KMS-11 (cell line): ENCODE results near the gene TENM4.

ENCODE experiments used
- H2AFZ ChIP-seq: fragments of 200-600 bp; sonication (generic); 2 replicates; pipeline ENCODE4 v1.6.1; 2016; ENCODE audit warnings: antibody characterized with exemption, mixed run types, low read depth
- H3K27ac ChIP-seq: fragments of 200-600 bp; sonication (generic); 2 replicates; pipeline ENCODE4 v1.6.1; 2016; ENCODE audit warnings: mild to moderate bottlenecking, mixed run types
- H3K27me3 ChIP-seq: fragments of 200-600 bp; sonication (generic); 2 replicates; pipeline ENCODE4 v1.6.1; 2017; ENCODE audit warnings: mild to moderate bottlenecking, low read depth, mixed run types, moderate library complexity; ENCODE audit not compliant: insufficient read depth
- H3K36me3 ChIP-seq: fragments of 200-600 bp; sonication (generic); 2 replicates; pipeline ENCODE4 v1.6.1; 2017; ENCODE audit warnings: mild to moderate bottlenecking, mixed run types; ENCODE audit not compliant: insufficient read depth
- H3K4me1 ChIP-seq: fragments of 200-600 bp; sonication (generic); 2 replicates; pipeline ENCODE4 v1.6.1; 2016; ENCODE audit warnings: mild to moderate bottlenecking, low read depth, mixed run types; ENCODE audit not compliant: poor library complexity, severe bottlenecking
- H3K4me2 ChIP-seq: fragments of 200-600 bp; sonication (generic); 2 replicates; pipeline ENCODE4 v1.7.0; 2016; ENCODE audit warnings: mild to moderate bottlenecking, mixed run types
- H3K4me3 ChIP-seq: fragments of 200-600 bp; sonication (generic); IDR thresholded peaks from 2 replicates; pipeline ENCODE4 v1.6.1; 2017; ENCODE audit warnings: low read depth, low read length, mixed read lengths; ENCODE audit not compliant: insufficient read depth
- H3K79me2 ChIP-seq: fragments of 200-600 bp; sonication (generic); 2 replicates; pipeline ENCODE4 v1.6.1; 2016; ENCODE audit warnings: low read depth, mixed run types; ENCODE audit not compliant: insufficient read depth
- H3K9ac ChIP-seq: fragments of 200-600 bp; sonication (generic); 2 replicates; pipeline ENCODE4 v1.6.1; 2016; ENCODE audit warnings: mild to moderate bottlenecking, mixed run types
- H4K20me1 ChIP-seq: fragments of 200-600 bp; sonication (generic); 2 replicates; pipeline ENCODE4 v1.6.1; 2016; ENCODE audit warnings: mild to moderate bottlenecking, mixed run types; ENCODE audit not compliant: insufficient read depth
- TF ChIP-seq, protein P1 (sequence below): fragments of 200-600 bp; sonication (generic); conservative IDR thresholded peaks from 2 replicates; pipeline ENCODE4 v1.6.1; 2017; ENCODE audit warnings: low read depth, mild to moderate bottlenecking, antibody characterized with exemption, low read length, moderate library complexity, mixed read lengths

The TENM4 gene

DNA sequence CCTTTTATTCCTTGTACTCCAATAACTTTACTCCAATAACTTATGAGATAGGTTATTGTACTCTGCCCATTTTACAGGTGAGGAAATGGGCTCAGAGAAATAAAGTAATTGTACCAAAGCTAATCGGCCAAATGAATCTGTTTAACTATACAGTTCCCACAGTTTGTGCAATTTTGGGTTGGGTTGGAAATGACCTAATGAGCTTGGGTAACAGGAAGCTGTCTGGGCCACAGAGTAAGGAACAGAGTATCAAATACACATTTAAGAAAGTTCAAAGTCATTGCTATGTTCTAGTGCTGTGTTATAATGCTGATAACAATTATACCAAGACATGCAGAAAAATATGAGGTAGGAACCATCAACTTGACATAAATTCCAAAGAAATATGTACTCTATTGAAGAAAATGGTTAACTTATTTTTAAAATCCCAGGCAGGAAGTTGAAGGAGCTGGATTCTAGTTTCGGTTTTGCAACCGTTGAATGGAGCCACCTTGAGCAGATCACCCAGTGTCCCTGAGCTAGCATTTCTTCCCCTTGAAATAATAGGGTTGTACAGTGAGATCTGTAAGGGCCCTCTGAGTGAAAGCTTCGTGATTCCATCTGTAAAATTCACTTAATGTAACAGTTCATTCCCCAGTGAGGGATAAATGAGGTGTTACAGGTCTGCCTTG, 505.3 kb downstream of the TENM4 start:
- no peaks in the 10 kb centered on the region for H3K4me1 ChIP-seq
- no peak overlapping the region for H3K27ac ChIP-seq
- H3K36me3 ChIP-seq: no peaks in the 10 kb centered on the region
- TF ChIP-seq, protein P1, sequence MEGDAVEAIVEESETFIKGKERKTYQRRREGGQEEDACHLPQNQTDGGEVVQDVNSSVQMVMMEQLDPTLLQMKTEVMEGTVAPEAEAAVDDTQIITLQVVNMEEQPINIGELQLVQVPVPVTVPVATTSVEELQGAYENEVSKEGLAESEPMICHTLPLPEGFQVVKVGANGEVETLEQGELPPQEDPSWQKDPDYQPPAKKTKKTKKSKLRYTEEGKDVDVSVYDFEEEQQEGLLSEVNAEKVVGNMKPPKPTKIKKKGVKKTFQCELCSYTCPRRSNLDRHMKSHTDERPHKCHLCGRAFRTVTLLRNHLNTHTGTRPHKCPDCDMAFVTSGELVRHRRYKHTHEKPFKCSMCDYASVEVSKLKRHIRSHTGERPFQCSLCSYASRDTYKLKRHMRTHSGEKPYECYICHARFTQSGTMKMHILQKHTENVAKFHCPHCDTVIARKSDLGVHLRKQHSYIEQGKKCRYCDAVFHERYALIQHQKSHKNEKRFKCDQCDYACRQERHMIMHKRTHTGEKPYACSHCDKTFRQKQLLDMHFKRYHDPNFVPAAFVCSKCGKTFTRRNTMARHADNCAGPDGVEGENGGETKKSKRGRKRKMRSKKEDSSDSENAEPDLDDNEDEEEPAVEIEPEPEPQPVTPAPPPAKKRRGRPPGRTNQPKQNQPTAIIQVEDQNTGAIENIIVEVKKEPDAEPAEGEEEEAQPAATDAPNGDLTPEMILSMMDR: no peak
- H3K9ac ChIP-seq: no peak overlapping the region
- H3K4me2 ChIP-seq: no peak overlapping the region
- H4K20me1 ChIP-seq: no peaks in the 10 kb centered on the region
- no peak overlapping the region for H3K4me3 ChIP-seq
- H2AFZ ChIP-seq: no peak overlapping the region
- no peaks in the 10 kb centered on the region for H3K27me3 ChIP-seq
- H3K79me2 ChIP-seq: no peaks in the 10 kb centered on the region

DNA sequence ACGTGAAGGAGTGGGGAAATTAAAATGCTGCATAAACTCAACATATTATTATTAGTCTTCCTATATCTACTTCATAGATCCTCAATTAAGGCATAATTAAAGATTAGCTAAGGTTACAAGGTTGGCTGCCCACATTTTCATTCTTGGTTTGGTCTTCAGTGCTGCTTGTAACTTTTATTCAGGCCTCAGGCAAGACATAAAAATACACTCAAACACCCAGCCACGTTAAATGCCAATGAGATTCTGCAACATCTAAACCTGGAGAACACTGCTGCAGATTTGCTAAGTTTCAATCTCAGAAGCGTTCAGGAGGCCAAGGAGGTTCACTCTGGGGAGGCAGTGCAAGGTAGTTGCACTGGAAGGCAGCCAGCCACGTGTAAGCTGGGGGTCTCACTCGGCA, 507.5 kb downstream of the TENM4 start:
- Histone ChIP-seq H4K20me1 (no peaks in the 10 kb centered on the region), H3K36me3 (no peaks in the 10 kb centered on the region), H3K4me2 (no peak overlapping the region), H3K4me3 (no peak overlapping the region), H3K79me2 (no peaks in the 10 kb centered on the region), H3K27me3 (no peaks in the 10 kb centered on the region), H3K27ac (no peak overlapping the region), H3K4me1 (no peaks in the 10 kb centered on the region), H2AFZ (no peak overlapping the region), H3K9ac (no peak overlapping the region)
- TF ChIP-seq, protein P1: no peak

DNA sequence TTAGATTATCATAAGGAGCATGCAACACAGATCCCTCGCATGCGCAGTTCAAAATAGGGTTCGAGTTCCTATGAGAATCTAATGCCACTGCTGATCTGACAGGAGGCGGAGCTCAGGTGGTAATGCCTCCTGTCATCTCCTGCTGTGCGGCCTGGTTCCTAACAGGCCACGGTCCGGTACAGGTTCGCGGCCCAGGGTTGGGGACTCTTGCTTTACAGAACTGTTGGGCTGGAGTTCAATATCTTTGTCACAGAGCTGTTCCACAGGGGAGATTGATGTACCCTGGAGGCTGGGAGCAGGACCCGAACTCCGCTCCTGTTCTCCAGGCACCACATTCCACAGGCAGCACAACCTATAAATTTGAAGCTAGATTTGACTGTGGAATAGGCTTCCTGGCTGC, 508.1 kb downstream of the TENM4 start:
- no peak overlapping the region for H3K27ac ChIP-seq
- H3K27me3 ChIP-seq: no peaks in the 10 kb centered on the region
- H3K4me3 ChIP-seq: no peak overlapping the region
- H3K4me1 ChIP-seq: no peaks in the 10 kb centered on the region
- no peak overlapping the region for H3K9ac ChIP-seq
- TF ChIP-seq, protein P1: no peak
- H4K20me1 ChIP-seq: no peaks in the 10 kb centered on the region
- no peaks in the 10 kb centered on the region for H3K36me3 ChIP-seq
- H3K79me2 ChIP-seq: no peaks in the 10 kb centered on the region
- H3K4me2 ChIP-seq: no peak overlapping the region
- H2AFZ ChIP-seq: no peak overlapping the region

DNA sequence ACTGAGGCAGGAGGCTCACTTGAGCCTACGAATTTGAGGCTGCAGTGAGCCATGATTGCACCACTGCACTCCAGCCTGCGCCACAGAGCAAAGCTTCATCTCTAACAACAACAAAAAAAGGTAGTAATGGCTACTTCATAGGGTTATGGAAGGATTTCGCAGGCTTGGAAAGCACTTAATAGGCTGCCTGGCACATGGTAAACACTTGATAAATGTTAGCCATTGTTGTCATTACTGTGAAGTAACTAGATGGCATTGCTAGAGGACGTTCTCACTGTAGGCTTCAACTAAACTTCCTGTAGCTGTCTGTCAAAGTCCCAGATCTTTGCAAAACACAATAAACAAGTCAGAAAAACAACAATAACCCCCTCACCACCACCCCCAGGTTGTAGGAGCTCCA, 508.9 kb downstream of the TENM4 start:
- Histone ChIP-seq H3K79me2 (no peaks in the 10 kb centered on the region), H3K36me3 (no peaks in the 10 kb centered on the region), H3K9ac (no peak overlapping the region), H3K27ac (no peak overlapping the region), H3K27me3 (no peaks in the 10 kb centered on the region), H3K4me3 (no peak overlapping the region), H3K4me2 (no peak overlapping the region), H3K4me1 (no peaks in the 10 kb centered on the region), H4K20me1 (no peaks in the 10 kb centered on the region), H2AFZ (no peak overlapping the region)
- TF ChIP-seq, protein P1: no peak
